K562 (cell line): ENCODE results near the gene TRIM45. TPM values are rescaled to one million over a fixed set of nuclear protein-coding genes. Genes with fewer than 3 reads are reported as not detected.

ENCODE experiments used
- ATAC-seq: fragments of 200-7000 bp; cut with Tn5 transposase; 3 replicates; pipeline ENCODE4 v1.9.1; 2020; ENCODE audit warnings: moderate library complexity
- BruUV-seq: library from RNA; stranded (reverse); fragments of 400-500 nt; replicated peaks from 2 replicates; lab custom pipeline; 2021; lab: Mats Ljungman, UMichigan
- CTCF ChIA-PET: fragments of 300-600 bp; formaldehyde crosslinking; extraction: SDS; loops from one replicate; lab custom pipeline; 2021; ENCODE audit warnings: low intra/inter-chr PET ratio; lab: Yijun Ruan, JAX
- POLR2A ChIA-PET: fragments of 300-600, 350-650 bp; sonication (Branson Sonifier 250); formaldehyde crosslinking; extraction: SDS; loops from one replicate; lab custom pipeline; 2021; ENCODE audit warnings: antibody characterized with exemption, inconsistent platforms; lab: Yijun Ruan, JAX
- DNase-seq, 4 experiments: peaks; one replicate each; pipeline versions ENCODE4 v3.0.0 to v3.0.0-alpha.2; 2011 to 2018; ENCODE audit warnings: low spot score in 3 of 4, mixed read lengths in 3 of 4; ENCODE audit errors: extremely low read depth in 1 of 4
- FAIRE-seq: peaks from 2 replicates; lab custom pipeline; 2011; peaks lifted over from hg19 to GRCh38; lab: Jason Lieb, UNC
- H2AFZ ChIP-seq: 2 replicates; pipeline ENCODE4 v1.6.0; 2011; ENCODE audit warnings: low read depth, low read length, control low read depth, inconsistent platforms
- H3K27ac ChIP-seq: fragments of 200-600 bp; 3 replicates; pipeline ENCODE4 v1.8.0; 2011; ENCODE audit warnings: low read depth, mild to moderate bottlenecking, control low read depth, inconsistent platforms, low read length, moderate library complexity, mixed read lengths; ENCODE audit errors: extremely low read depth
- H3K27me3 ChIP-seq, 2 experiments: fragments of 300-600 bp in 1 of 2; 2 replicates in 1 of 2; 3 replicates in 1 of 2; pipeline versions ENCODE4 v1.6.0 to v1.8.0; 2011; ENCODE audit warnings: inconsistent platforms in 2 of 2, low read length in 2 of 2, mild to moderate bottlenecking in 1 of 2, mixed read lengths in 1 of 2, moderate library complexity in 1 of 2; ENCODE audit not compliant: control insufficient read depth in 2 of 2, insufficient read depth in 2 of 2
- H3K36me3 ChIP-seq: fragments of 300-600 bp; 3 replicates; pipeline ENCODE4 v1.8.0; 2011; ENCODE audit warnings: mild to moderate bottlenecking, low read length, inconsistent platforms; ENCODE audit not compliant: control insufficient read depth, insufficient read depth
- H3K4me1 ChIP-seq, 2 experiments: fragments of 200-600 bp in 1 of 2; replicated peaks in 1 of 2; 2 replicates in 1 of 2; 3 replicates in 1 of 2; pipeline versions ENCODE4 v1.5.1 to v1.8.0; 2011; ENCODE audit warnings: inconsistent platforms in 2 of 2, low read length in 2 of 2, mild to moderate bottlenecking in 1 of 2, mixed read lengths in 1 of 2, moderate library complexity in 1 of 2; ENCODE audit not compliant: control insufficient read depth in 2 of 2, insufficient read depth in 2 of 2
- H3K4me2 ChIP-seq: 2 replicates; pipeline ENCODE4 v1.6.1; 2011; ENCODE audit warnings: low read length, control low read depth, inconsistent platforms, mixed read lengths; ENCODE audit not compliant: insufficient read depth
- H3K4me3 ChIP-seq: fragments of 200-600 bp; sonication (generic), shearing (Covaris generic); 2 replicates; pipeline ENCODE4 v1.5.1; 2016; ENCODE audit warnings: control low read depth, inconsistent platforms
- H3K79me2 ChIP-seq: fragments of 200-600 bp; 3 replicates; pipeline ENCODE4 v1.8.0; 2011; ENCODE audit warnings: low read length, inconsistent platforms; ENCODE audit not compliant: control insufficient read depth, insufficient read depth
- H3K9ac ChIP-seq, 2 experiments: 2 replicates each; pipeline versions ENCODE4 v1.6.0 to v1.6.1; 2011; ENCODE audit warnings: low read depth in 2 of 2, low read length in 2 of 2, control low read depth in 1 of 2, inconsistent platforms in 1 of 2, mild to moderate bottlenecking in 1 of 2, mixed read lengths in 1 of 2; ENCODE audit not compliant: insufficient read depth in 1 of 2
- H3K9me1 ChIP-seq: one replicate; pipeline ENCODE4 v1.6.0; 2011; ENCODE audit warnings: inconsistent platforms, mild to moderate bottlenecking, low read length, moderate library complexity; ENCODE audit not compliant: control insufficient read depth, insufficient read depth
- H3K9me3 ChIP-seq: replicated peaks from 2 replicates; pipeline ENCODE4 v1.5.1; 2011; ENCODE audit warnings: low read depth, low read length, inconsistent platforms; ENCODE audit not compliant: control insufficient read depth, insufficient read depth
- H4K20me1 ChIP-seq: replicated peaks from 2 replicates; pipeline ENCODE4 v1.6.1; 2011; ENCODE audit warnings: low read length, inconsistent platforms, mixed read lengths; ENCODE audit not compliant: control insufficient read depth, insufficient read depth
- BRD9 ChIP-seq: fragments of 450-650 bp; IDR thresholded peaks from 2 replicates; pipeline ENCODE4 v1.6.1; 2018; ENCODE audit warnings: low read depth; ENCODE audit not compliant: partially characterized antibody
- CC2D1A ChIP-seq: fragments of 450-650 bp; IDR thresholded peaks from 2 replicates; pipeline ENCODE4 v1.6.1; 2017; ENCODE audit warnings: mild to moderate bottlenecking
- KDM2B ChIP-seq: fragments of 250-450 bp; sonication (Bioruptor Pico); IDR thresholded peaks from 2 replicates; pipeline ENCODE4 v1.8.0; 2021; ENCODE audit warnings: mild to moderate bottlenecking, moderate library complexity
- MYNN ChIP-seq, 2 experiments: sonication (generic); formaldehyde crosslinking in 1 of 2; IDR thresholded peaks; 2 replicates each; pipeline versions ENCODE4 v1.5.0 to v1.6.1; 2016 to 2020; ENCODE audit warnings: antibody characterized with exemption in 1 of 2, missing genetic modification reagents in 1 of 2
- RBM34 ChIP-seq: fragments of 200-400 bp; formaldehyde crosslinking; IDR thresholded peaks from 2 replicates; pipeline ENCODE4 v1.6.1; 2018; ENCODE audit warnings: low read length, borderline replicate concordance; ENCODE audit not compliant: insufficient read depth
- SMC3 ChIP-seq: conservative IDR thresholded peaks from 2 replicates; pipeline ENCODE4 v1.6.1; 2011; ENCODE audit warnings: low read depth, low read length, improper control_type of control experiment; ENCODE audit not compliant: insufficient read depth
- STAT5B ChIP-seq: fragments of 250-450 bp; sonication (Bioruptor Pico); IDR thresholded peaks from 2 replicates; pipeline ENCODE4 v1.8.0; 2021; ENCODE audit warnings: mild to moderate bottlenecking, inconsistent platforms
- TBL1XR1 ChIP-seq, 2 experiments: IDR thresholded peaks; 2 replicates each; pipeline ENCODE4 v1.6.1; 2012; ENCODE audit warnings: improper control_type of control experiment in 2 of 2, low read length in 2 of 2, mild to moderate bottlenecking in 1 of 2
- TOE1 ChIP-seq, 2 experiments: fragments of 450-650 bp in 1 of 2; sonication (generic) in 1 of 2; formaldehyde crosslinking in 1 of 2; IDR thresholded peaks; 2 replicates each; pipeline versions ENCODE4 v1.7.1 to v1.8.0; 2016 to 2022; ENCODE audit warnings: borderline replicate concordance in 2 of 2, mild to moderate bottlenecking in 2 of 2, antibody characterized with exemption in 1 of 2, inconsistent platforms in 1 of 2, low read depth in 1 of 2, missing genetic modification reagents in 1 of 2, moderate library complexity in 1 of 2
- ZNF143 ChIP-seq: sonication (generic); formaldehyde crosslinking; IDR thresholded peaks from 2 replicates; pipeline ENCODE4 v1.9.0; 2022; ENCODE audit warnings: mild to moderate bottlenecking, missing genetic modification reagents
- ZNF76 ChIP-seq: fragments of 250-450 bp; sonication (Bioruptor Pico); IDR thresholded peaks from 2 replicates; pipeline ENCODE4 v1.4.0; 2020; ENCODE audit warnings: mild to moderate bottlenecking, moderate library complexity, borderline replicate concordance
- ZNF778 ChIP-seq: fragments of 450-650 bp; formaldehyde crosslinking; IDR thresholded peaks from 2 replicates; pipeline ENCODE4 v1.4.0; 2020; ENCODE audit warnings: mild to moderate bottlenecking, moderate library complexity
- WGBS: fragments of 100-300 bp; shearing (Covaris generic); methylation state at CpG from one replicate; pipeline ENCODE4 v1.1.6; 2016; ENCODE audit warnings: low coverage, mixed read lengths; ENCODE audit not compliant: insufficient coverage; ENCODE audit errors: missing lambda C conversion rate; 5-methylcytosine and 5-hydroxymethylcytosine counted together
- in situ Hi-C: fragments of 300-500 bp; cut with MboI; formaldehyde crosslinking; loops from 4 replicates; pipeline ENCODE4 v1.15.0; 2018; ENCODE audit warnings: inconsistent platforms, mixed read lengths
- intact Hi-C: fragments of 100-400 bp; cut with micrococcal nuclease; formaldehyde crosslinking; loops from 2 replicates; pipeline ENCODE4 v1.14.2; 2022
- polyA plus RNA-seq, 8 experiments: library from polyadenylated mRNA; depleted of rRNA in 4 of 8; stranded (reverse) in 5 of 8; unstranded in 3 of 8; fragments of >200 nt; fragmentation: Nextera tagmentation in 2 of 8; fragmentation: Illumina TruSeq in 1 of 8; extraction: Ambion mirVana in 2 of 8; extraction: Trizol in 1 of 8; gene quantifications; 2 replicates each; pipeline versions ENCODE4 v1.2.1 to v1.2.3, GENCODE V29; 2011 to 2014; ENCODE audit warnings: inconsistent platforms in 1 of 8, missing spikeins in 1 of 8
- total RNA-seq, 7 experiments: library from RNA; depleted of rRNA in 6 of 7; stranded (reverse); fragments of >200 nt in 6 of 7; fragmentation: Illumina TruSeq in 2 of 7; extraction: Trizol in 2 of 7; gene quantifications; 2 replicates each; pipeline versions ENCODE4 v1.2.1 to v1.2.3, GENCODE V29; 2011 to 2021; ENCODE audit warnings: low replicate concordance in 1 of 7

Gene TRIM45
- total and polyA plus RNA-seq, 9 of the 15 experiments (the other 6 are each of a cell fraction or from before 2014, with no cell fraction given): 1.9 to 6.2 (median 3.6) TPM

- no peaks in the 10 kb centered on the region for H4K20me1 ChIP-seq
- TF ChIP-seq KDM2B (CRISPR knock-in tag): no peak
- no peak for TF ChIP-seq TOE1 (IDR thresholded peaks at IDR 0.05; ENCODE audit: borderline replicate concordance)
- TF ChIP-seq TOE1 (CRISPR knock-in tag; IDR thresholded peaks at IDR 0.05; ENCODE audit: borderline replicate concordance, low read depth): no peak
- TF ChIP-seq RBM34: no peak
- TF ChIP-seq STAT5B: no peak
- TF ChIP-seq MYNN (IDR thresholded peaks at IDR 0.05): no peak
- no peak for TF ChIP-seq MYNN (CRISPR knock-in tag; IDR thresholded peaks at IDR 0.05)
- no peak for TF ChIP-seq SMC3
- no peak for TF ChIP-seq CC2D1A
- TF ChIP-seq ZNF778 (CRISPR knock-in tag): no peak
- no peak for TF ChIP-seq TBL1XR1 (IDR thresholded peaks at IDR 0.05; ENCODE audit: low read length in 2 of 2)
- TF ChIP-seq ZNF143: no peak
- TF ChIP-seq ZNF76: no peak
- TF ChIP-seq BRD9: no peak
- POLR2A ChIA-PET: interaction anchor here (0.6 to 2.2 kb wide), 7 partner anchors 12 to 365 kb away, joined by 3 to 12 read pairs (median 3); no protein-coding TSS in a partner anchor
- intact Hi-C loops: no loop called here
- H3K9me3 ChIP-seq: no peaks in the 10 kb centered on the region
- H3K4me3 ChIP-seq: no peak overlapping the region
- ATAC-seq (no peak), DNase-seq (no peak), FAIRE-seq (no peak)
- H3K27ac ChIP-seq: no peak overlapping the region
- peaks cover 4 to 8% of the 10 kb centered on the region in 2 experiments; a peak in 3 of 5 replicates for H3K4me1 ChIP-seq
- H3K27me3 ChIP-seq: no peaks in the 10 kb centered on the region
- H3K79me2 ChIP-seq: no peaks in the 10 kb centered on the region
- peaks cover 95% of the 10 kb centered on the region for H3K36me3 ChIP-seq
- CTCF ChIA-PET: no interaction called here
- no peaks in the 10 kb centered on the region for H3K9me1 ChIP-seq
- H3K9ac ChIP-seq: no peak overlapping the region
- BruUV-seq: no TSS peak
- WGBS: 93% methylated on average over 4 of the region's 4 CpGs
- H3K4me2 ChIP-seq: no peak overlapping the region
- H2AFZ ChIP-seq: no peak overlapping the region
- in situ Hi-C loops: no loop called here
Measured at GRCh38 chr1:117098287-117098890, 23.2 kb downstream of the TRIM45 start.
